ENCODE measurements around the gene TECPR2.
A peak's percentile ranks its signal among the peaks of the same experiment; 100 is the strongest.

TECPR2 gene

GRCh38 chr14:102427642-102428041 is 64.9 kb downstream of the TECPR2 start:
- DNase-seq (ENCODE audit: low spot score) = no peak

- no peak for DNase-seq (ENCODE audit: low spot score)
Observed at GRCh38 chr14:102430212-102430908, 67.6 kb downstream of the TECPR2 start.

- no peak for DNase-seq (ENCODE audit: low spot score)
Observed at GRCh38 chr14:102431751-102432150, 69.0 kb downstream of the TECPR2 start.

GRCh38 chr14:102434647-102435175 is 72.0 kb downstream of the TECPR2 start:
- no peak for DNase-seq (ENCODE audit: low spot score)

- peak; percentile 92 for DNase-seq (ENCODE audit: low spot score)
Observed at GRCh38 chr14:102437997-102438915, 75.5 kb downstream of the TECPR2 start.

GRCh38 chr14:102439556-102439955 is 76.8 kb downstream of the TECPR2 start:
- DNase-seq (ENCODE audit: low spot score) = no peak

GRCh38 chr14:102440392-102440791 is 77.7 kb downstream of the TECPR2 start:
- no peak for DNase-seq (ENCODE audit: low spot score)

- no peak for DNase-seq (ENCODE audit: low spot score)
Observed at GRCh38 chr14:102442241-102443211, 79.8 kb downstream of the TECPR2 start.

GRCh38 chr14:102445066-102445465 is 82.3 kb downstream of the TECPR2 start:
- DNase-seq (ENCODE audit: low spot score) = no peak

GRCh38 chr14:102445641-102446040 is 82.9 kb downstream of the TECPR2 start:
- DNase-seq (ENCODE audit: low spot score) = no peak

- DNase-seq (ENCODE audit: low spot score) = no peak
Observed at GRCh38 chr14:102450206-102451063, 87.7 kb downstream of the TECPR2 start.

GRCh38 chr14:102451064-102451352 is 88.3 kb downstream of the TECPR2 start:
- DNase-seq (ENCODE audit: low spot score) = no peak

GRCh38 chr14:102452302-102452701 is 89.6 kb downstream of the TECPR2 start:
- DNase-seq (ENCODE audit: low spot score) = no peak

GRCh38 chr14:102454711-102455110 is 92.0 kb downstream of the TECPR2 start:
- DNase-seq (ENCODE audit: low spot score) = no peak

GRCh38 chr14:102457509-102457908 is 94.8 kb downstream of the TECPR2 start:
- no peak for DNase-seq (ENCODE audit: low spot score)

GRCh38 chr14:102461490-102462338 is 99.0 kb downstream of the TECPR2 start:
- DNase-seq (ENCODE audit: low spot score) = no peak

GRCh38 chr14:102462391-102462790 is 99.7 kb downstream of the TECPR2 start:
- no peak for DNase-seq (ENCODE audit: low spot score)

GRCh38 chr14:102464006-102464405 is 101.3 kb downstream of the TECPR2 start:
- DNase-seq (ENCODE audit: low spot score) = no peak

GRCh38 chr14:102464846-102465341 is 102.2 kb downstream of the TECPR2 start:
- no peak for DNase-seq (ENCODE audit: low spot score)

- no peak for DNase-seq (ENCODE audit: low spot score)
Observed at GRCh38 chr14:102469261-102469660, 106.5 kb downstream of the TECPR2 start.
